CD8-positive, alpha-beta memory T cell (primary cell): ENCODE measurements around the gene ZFAND3. TPM values are rescaled to one million over a fixed set of nuclear protein-coding genes. Genes with fewer than 3 reads are reported as not detected.

Experiments
- CTCF ChIA-PET: fragments of 350-600 bp; sonication (Branson Sonifier 250); formaldehyde crosslinking; loops from one replicate; lab custom pipeline; 2021; ENCODE audit warnings: antibody characterized with exemption; lab: Charles Lee
- POLR2A ChIA-PET: fragments of 350-600 bp; sonication (Branson Sonifier 250); formaldehyde crosslinking; loops from one replicate; lab custom pipeline; 2021; ENCODE audit warnings: antibody characterized with exemption; lab: Charles Lee
- DNase-seq, 5 donors: peaks; one replicate each; pipeline versions ENCODE4 v3.0.0 to v3.0.0-alpha.2; 2020 to 2022; ENCODE audit warnings: mixed read lengths in 1 of 5
- H3K27ac ChIP-seq: one replicate; pipeline ENCODE4 v1.7.0; 2013; ENCODE audit warnings: low read depth, mild to moderate bottlenecking, low read length, moderate library complexity
- H3K27me3 ChIP-seq: 2 replicates; pipeline ENCODE4 v1.7.0; 2013; ENCODE audit warnings: low read length, mild to moderate bottlenecking; ENCODE audit not compliant: insufficient read depth, poor library complexity, severe bottlenecking
- H3K36me3 ChIP-seq: 2 replicates; pipeline ENCODE4 v1.7.0; 2013; ENCODE audit warnings: mild to moderate bottlenecking, low read length, moderate library complexity; ENCODE audit not compliant: insufficient read depth
- H3K4me1 ChIP-seq: 2 replicates; pipeline ENCODE4 v1.7.0; 2013; ENCODE audit warnings: mild to moderate bottlenecking, low read length, moderate library complexity; ENCODE audit not compliant: insufficient read depth
- H3K4me3 ChIP-seq: 2 replicates; pipeline ENCODE4 v1.7.0; 2013; ENCODE audit warnings: mild to moderate bottlenecking, low read length
- H3K9me3 ChIP-seq: 2 replicates; pipeline ENCODE4 v1.7.0; 2013; ENCODE audit warnings: mild to moderate bottlenecking, low read length
- H3K27ac Mint-ChIP-seq, 8 donors: one replicate each; pipeline ENCODE4 v1.8.0; 2020 to 2021; ENCODE audit warnings: mixed read lengths in 8 of 8, mild to moderate bottlenecking in 6 of 8, inconsistent platforms in 3 of 8, moderate library complexity in 3 of 8
- H3K27me3 Mint-ChIP-seq, 2 donors: one replicate each; pipeline ENCODE4 v1.8.0; 2020 to 2021; ENCODE audit warnings: mixed read lengths in 2 of 2, mild to moderate bottlenecking in 1 of 2, moderate library complexity in 1 of 2
- H3K36me3 Mint-ChIP-seq, 3 donors: one replicate each; pipeline ENCODE4 v1.8.0; 2020 to 2021; ENCODE audit warnings: mixed read lengths in 3 of 3, inconsistent platforms in 1 of 3, mild to moderate bottlenecking in 1 of 3
- H3K4me1 Mint-ChIP-seq, 3 donors: one replicate each; pipeline ENCODE4 v1.8.0; 2020 to 2021; ENCODE audit warnings: mixed read lengths in 3 of 3, inconsistent platforms in 1 of 3, mild to moderate bottlenecking in 1 of 3
- H3K4me3 Mint-ChIP-seq, 7 donors: one replicate each; pipeline ENCODE4 v1.8.0; 2020 to 2021; ENCODE audit warnings: mixed read lengths in 7 of 7, mild to moderate bottlenecking in 6 of 7, moderate library complexity in 4 of 7, inconsistent platforms in 2 of 7
- H3K9me3 Mint-ChIP-seq, 5 donors: one replicate each; pipeline ENCODE4 v1.8.0; 2020 to 2022; ENCODE audit warnings: mixed read lengths in 5 of 5, mild to moderate bottlenecking in 3 of 5, moderate library complexity in 2 of 5, inconsistent platforms in 1 of 5
- polyA plus RNA-seq: library from polyadenylated mRNA; unstranded; fragments of 300-500 nt; fragmentation: Illumina TruSeq; gene quantifications from one replicate; pipeline ENCODE4 v1.2.3, GENCODE V29; 2021
- total RNA-seq, 2 experiments: library from RNA; stranded (reverse); gene quantifications; one replicate each; pipeline ENCODE4 v1.2.3, GENCODE V29; 2021

Gene ZFAND3
- total and polyA plus RNA-seq, 3 experiments from 2014 or later: 5.2 to 29.4 (median 29.1) TPM

GRCh38 chr6:38150021-38150420, 330.5 kb downstream of the ZFAND3 start:
- Mint-ChIP-seq H3K36me3 (peaks cover 0 to 53% (median 7%) of the 10 kb centered on the region in 3 donors), H3K9me3 (no peaks in the 10 kb centered on the region), H3K27me3 (peaks cover 0 to 1% of the 10 kb centered on the region in 2 donors), H3K4me1 (peaks cover 15 to 22% (median 17%) of the 10 kb centered on the region in 3 donors), H3K27ac (peak overlapping the region in 2 of 8 donors; percentile 12 to 24), H3K4me3 (no peak overlapping the region)
- no peaks in the 10 kb centered on the region for H3K4me1 ChIP-seq
- no peaks in the 10 kb centered on the region for H3K36me3 ChIP-seq
- CTCF ChIA-PET: no interaction called here
- H3K27ac ChIP-seq: no peak overlapping the region
- no peaks in the 10 kb centered on the region for H3K9me3 ChIP-seq
- POLR2A ChIA-PET: no interaction called here
- no peak overlapping the region for H3K4me3 ChIP-seq
- no peak for DNase-seq
- H3K27me3 ChIP-seq: no peaks in the 10 kb centered on the region

GRCh38 chr6:38150681-38151296, 331.3 kb downstream of the ZFAND3 start:
- Mint-ChIP-seq H3K9me3 (no peaks in the 10 kb centered on the region), H3K4me1 (peaks cover 10 to 15% (median 14%) of the 10 kb centered on the region in 3 donors), H3K36me3 (peaks cover 0 to 54% (median 4%) of the 10 kb centered on the region in 3 donors), H3K27ac (peak overlapping the region in 5 of 8 donors; percentile 31 to 75 (median 47)), H3K4me3 (no peak overlapping the region), H3K27me3 (peaks cover 0 to 1% of the 10 kb centered on the region in 2 donors)
- H3K27ac ChIP-seq: no peak overlapping the region
- H3K27me3 ChIP-seq: no peaks in the 10 kb centered on the region
- POLR2A ChIA-PET: no interaction called here
- no peak overlapping the region for H3K4me3 ChIP-seq
- H3K4me1 ChIP-seq: no peaks in the 10 kb centered on the region
- H3K36me3 ChIP-seq: no peaks in the 10 kb centered on the region
- CTCF ChIA-PET: no interaction called here
- H3K9me3 ChIP-seq: no peaks in the 10 kb centered on the region
- DNase-seq: no peak

GRCh38 chr6:38151580-38152500, 332.3 kb downstream of the ZFAND3 start:
- no peaks in the 10 kb centered on the region for H3K9me3 ChIP-seq
- H3K9me3 Mint-ChIP-seq: no peaks in the 10 kb centered on the region
- no peak for DNase-seq
- peaks cover 0 to 51% (median 7%) of the 10 kb centered on the region in 3 donors for H3K36me3 Mint-ChIP-seq
- no peak overlapping the region for H3K4me3 ChIP-seq
- ChIA-PET CTCF (no interaction called here), POLR2A (interaction anchor here (0.6 kb wide), 1 partner anchor 42 kb away, joined by 3 read pairs; no protein-coding TSS in a partner anchor)
- H3K4me1 Mint-ChIP-seq: peaks cover 5 to 13% (median 9%) of the 10 kb centered on the region in 3 donors
- H3K4me3 Mint-ChIP-seq: no peak overlapping the region
- H3K27me3 Mint-ChIP-seq: peaks cover 0 to 1% of the 10 kb centered on the region in 2 donors
- no peaks in the 10 kb centered on the region for H3K36me3 ChIP-seq
- no peaks in the 10 kb centered on the region for H3K4me1 ChIP-seq
- H3K27me3 ChIP-seq: no peaks in the 10 kb centered on the region
- no peak overlapping the region for H3K27ac ChIP-seq
- H3K27ac Mint-ChIP-seq: peak overlapping the region in 1 of 8 donors; percentile 46

GRCh38 chr6:38152620-38153019, 333.1 kb downstream of the ZFAND3 start:
- Histone ChIP-seq H3K27ac (no peak overlapping the region), H3K4me1 (no peaks in the 10 kb centered on the region), H3K4me3 (no peak overlapping the region), H3K36me3 (no peaks in the 10 kb centered on the region), H3K9me3 (no peaks in the 10 kb centered on the region), H3K27me3 (no peaks in the 10 kb centered on the region)
- Mint-ChIP-seq H3K36me3 (peaks cover 0 to 49% (median 6%) of the 10 kb centered on the region in 3 donors), H3K9me3 (no peaks in the 10 kb centered on the region), H3K4me3 (no peak overlapping the region), H3K27ac (no peak overlapping the region), H3K27me3 (peaks cover 0 to 1% of the 10 kb centered on the region in 2 donors), H3K4me1 (peaks cover 4 to 8% (median 7%) of the 10 kb centered on the region in 3 donors)
- DNase-seq: no peak
- ChIA-PET CTCF (no interaction called here), POLR2A (interaction anchor here (0.6 kb wide), 1 partner anchor 43 kb away, joined by 3 read pairs; no protein-coding TSS in a partner anchor)

GRCh38 chr6:38153076-38153797, 333.7 kb downstream of the ZFAND3 start:
- Histone ChIP-seq H3K36me3 (no peaks in the 10 kb centered on the region), H3K4me1 (no peaks in the 10 kb centered on the region), H3K4me3 (no peak overlapping the region), H3K9me3 (no peaks in the 10 kb centered on the region), H3K27ac (no peak overlapping the region), H3K27me3 (no peaks in the 10 kb centered on the region)
- H3K9me3 Mint-ChIP-seq: no peaks in the 10 kb centered on the region
- H3K4me3 Mint-ChIP-seq: no peak overlapping the region
- no peak for DNase-seq
- H3K27me3 Mint-ChIP-seq: peaks cover 0 to 1% of the 10 kb centered on the region in 2 donors
- peak overlapping the region in 1 of 8 donors; percentile 58 for H3K27ac Mint-ChIP-seq
- ChIA-PET CTCF (no interaction called here), POLR2A (no interaction called here)
- H3K4me1 Mint-ChIP-seq: peaks cover 0 to 4% (median 4%) of the 10 kb centered on the region in 3 donors
- peaks cover 0 to 45% (median 6%) of the 10 kb centered on the region in 3 donors for H3K36me3 Mint-ChIP-seq

- no peaks in the 10 kb centered on the region for H3K9me3 ChIP-seq
- Mint-ChIP-seq H3K4me1 (peaks cover 0 to 4% (median 4%) of the 10 kb centered on the region in 3 donors), H3K9me3 (peaks cover 0 to 1% (median 0%) of the 10 kb centered on the region in 5 donors), H3K36me3 (peaks cover 4 to 42% (median 9%) of the 10 kb centered on the region in 3 donors), H3K27me3 (peaks cover 0 to 1% of the 10 kb centered on the region in 2 donors), H3K27ac (peak overlapping the region in 1 of 8 donors; percentile 58), H3K4me3 (no peak overlapping the region)
- no peaks in the 10 kb centered on the region for H3K27me3 ChIP-seq
- DNase-seq: no peak
- H3K27ac ChIP-seq: no peak overlapping the region
- CTCF ChIA-PET: no interaction called here
- H3K4me3 ChIP-seq: no peak overlapping the region
- no peaks in the 10 kb centered on the region for H3K36me3 ChIP-seq
- POLR2A ChIA-PET: no interaction called here
- no peaks in the 10 kb centered on the region for H3K4me1 ChIP-seq
These were observed 334.3 kb downstream of the ZFAND3 start for GRCh38 chr6:38153798-38154345.

- CTCF ChIA-PET: no interaction called here
- Histone ChIP-seq H3K36me3 (no peaks in the 10 kb centered on the region), H3K4me1 (no peaks in the 10 kb centered on the region), H3K4me3 (no peak overlapping the region), H3K27ac (no peak overlapping the region), H3K27me3 (no peaks in the 10 kb centered on the region), H3K9me3 (no peaks in the 10 kb centered on the region)
- Mint-ChIP-seq H3K9me3 (peaks cover 0 to 1% (median 0%) of the 10 kb centered on the region in 5 donors), H3K27ac (peak overlapping the region in 3 of 8 donors; percentile 2 to 70 (median 51)), H3K27me3 (peaks cover 0 to 1% of the 10 kb centered on the region in 2 donors), H3K4me3 (no peak overlapping the region), H3K4me1 (peaks cover 0 to 4% (median 4%) of the 10 kb centered on the region in 3 donors), H3K36me3 (peaks cover 9 to 38% (median 13%) of the 10 kb centered on the region in 3 donors)
- DNase-seq: no peak
- POLR2A ChIA-PET: no interaction called here
These were observed 335.2 kb downstream of the ZFAND3 start for GRCh38 chr6:38154731-38155130.
